ENCODE results near the gene PTPRN2. TPM values are rescaled to one million over a fixed set of nuclear protein-coding genes. Genes with fewer than 3 reads are reported as not detected.

The PTPRN2 gene
- polyA plus RNA-seq, 1 of the 3 experiments (the other 2 are of a cell fraction): 4.0 TPM

DNA sequence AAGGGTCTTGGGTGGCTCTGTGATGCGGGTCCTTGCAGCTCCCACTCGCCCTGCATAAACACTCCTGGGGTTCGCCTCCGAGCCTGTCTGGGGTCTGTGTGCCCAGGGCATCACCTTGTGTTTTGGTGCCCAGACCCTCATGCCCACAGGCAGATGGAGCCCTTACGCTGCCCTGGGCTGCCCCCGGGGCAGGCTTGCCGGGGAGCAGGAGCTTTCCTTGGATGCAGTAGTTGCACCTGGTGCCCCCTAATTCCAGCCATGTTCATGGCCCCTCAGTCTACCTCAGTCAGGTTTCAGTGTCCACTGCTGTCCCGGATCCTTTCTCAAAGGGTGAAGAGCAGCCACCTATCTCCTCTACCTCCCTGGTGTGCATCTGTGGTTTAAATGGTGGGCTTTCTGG, 396.0 kb downstream of the PTPRN2 start:
- Histone ChIP-seq H3K9me3 (peaks cover 9% of the 10 kb centered on the region; the same call in 1 of the 2 replicates), H3K27ac (ENCODE audit: low read depth in 2 of 2, low read length in 1 of 2) (no peak overlapping the region), H3F3A (replicated peaks; ENCODE audit: insufficient read depth) (no peaks in the 10 kb centered on the region), H3K36me3 (replicated peaks in 1 of 2; ENCODE audit: control insufficient read depth in 1 of 2, insufficient read depth in 2 of 2, low read length in 1 of 2) (no peaks in the 10 kb centered on the region), H4K20me1 (ENCODE audit: insufficient read depth) (no peaks in the 10 kb centered on the region), H3K27me3 (ENCODE audit: insufficient read depth) (no peaks in the 10 kb centered on the region), H3K4me3 (ENCODE audit: low read depth in 2 of 2, low read length in 1 of 2) (no peak overlapping the region), H3K9ac (no peak overlapping the region), H3K79me2 (ENCODE audit: insufficient read depth) (no peaks in the 10 kb centered on the region), H3K4me2 (no peak overlapping the region), H2AFZ (ENCODE audit: low read depth) (no peak overlapping the region), H3K4me1 (ENCODE audit: control insufficient read depth in 1 of 2, insufficient read depth in 2 of 2, low read depth in 1 of 2, low read length in 1 of 2) (no peaks in the 10 kb centered on the region), H3K9me2 (no peaks in the 10 kb centered on the region)
- ChIA-PET CTCF (no interaction called here), POLR2A (no interaction called here)
- 57% methylated on average over 6 of the region's 8 CpGs for WGBS (ENCODE audit: low lambda C conversion rate)
- no peak for DNase-seq
- TF ChIP-seq EP300 (IDR thresholded peaks at IDR 0.05; ENCODE audit: borderline replicate concordance in 1 of 2, low read depth in 1 of 2, low read length in 1 of 2) (no peak), CHD2 (IDR thresholded peaks at IDR 0.05; ENCODE audit: low read length, partially characterized antibody) (no peak), RXRA (IDR thresholded peaks at IDR 0.05; ENCODE audit: borderline replicate concordance, low read depth) (no peak), FOXJ3 (CRISPR knock-in tag; IDR thresholded peaks at IDR 0.05) (no peak), RFX5 (IDR thresholded peaks at IDR 0.05; ENCODE audit: low read length) (no peak), RAD21 (IDR thresholded peaks at IDR 0.05; ENCODE audit: low read length) (no peak), TCF12 (IDR thresholded peaks at IDR 0.05) (no peak), GATA2 (CRISPR knock-in tag; IDR thresholded peaks at IDR 0.05) (no peak), TEAD4 (IDR thresholded peaks at IDR 0.05; ENCODE audit: borderline replicate concordance, insufficient read depth) (no peak)
- TF ChIP-seq, protein P1, sequence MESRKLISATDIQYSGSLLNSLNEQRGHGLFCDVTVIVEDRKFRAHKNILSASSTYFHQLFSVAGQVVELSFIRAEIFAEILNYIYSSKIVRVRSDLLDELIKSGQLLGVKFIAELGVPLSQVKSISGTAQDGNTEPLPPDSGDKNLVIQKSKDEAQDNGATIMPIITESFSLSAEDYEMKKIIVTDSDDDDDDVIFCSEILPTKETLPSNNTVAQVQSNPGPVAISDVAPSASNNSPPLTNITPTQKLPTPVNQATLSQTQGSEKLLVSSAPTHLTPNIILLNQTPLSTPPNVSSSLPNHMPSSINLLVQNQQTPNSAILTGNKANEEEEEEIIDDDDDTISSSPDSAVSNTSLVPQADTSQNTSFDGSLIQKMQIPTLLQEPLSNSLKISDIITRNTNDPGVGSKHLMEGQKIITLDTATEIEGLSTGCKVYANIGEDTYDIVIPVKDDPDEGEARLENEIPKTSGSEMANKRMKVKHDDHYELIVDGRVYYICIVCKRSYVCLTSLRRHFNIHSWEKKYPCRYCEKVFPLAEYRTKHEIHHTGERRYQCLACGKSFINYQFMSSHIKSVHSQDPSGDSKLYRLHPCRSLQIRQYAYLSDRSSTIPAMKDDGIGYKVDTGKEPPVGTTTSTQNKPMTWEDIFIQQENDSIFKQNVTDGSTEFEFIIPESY (IDR thresholded peaks at IDR 0.05; ENCODE audit: borderline replicate concordance, low read depth): no peak
- TF ChIP-seq, protein P2, sequence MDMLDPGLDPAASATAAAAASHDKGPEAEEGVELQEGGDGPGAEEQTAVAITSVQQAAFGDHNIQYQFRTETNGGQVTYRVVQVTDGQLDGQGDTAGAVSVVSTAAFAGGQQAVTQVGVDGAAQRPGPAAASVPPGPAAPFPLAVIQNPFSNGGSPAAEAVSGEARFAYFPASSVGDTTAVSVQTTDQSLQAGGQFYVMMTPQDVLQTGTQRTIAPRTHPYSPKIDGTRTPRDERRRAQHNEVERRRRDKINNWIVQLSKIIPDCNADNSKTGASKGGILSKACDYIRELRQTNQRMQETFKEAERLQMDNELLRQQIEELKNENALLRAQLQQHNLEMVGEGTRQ (IDR thresholded peaks at IDR 0.05; ENCODE audit: borderline replicate concordance, low read depth, low read length): no peak
- TF ChIP-seq, protein P3, sequence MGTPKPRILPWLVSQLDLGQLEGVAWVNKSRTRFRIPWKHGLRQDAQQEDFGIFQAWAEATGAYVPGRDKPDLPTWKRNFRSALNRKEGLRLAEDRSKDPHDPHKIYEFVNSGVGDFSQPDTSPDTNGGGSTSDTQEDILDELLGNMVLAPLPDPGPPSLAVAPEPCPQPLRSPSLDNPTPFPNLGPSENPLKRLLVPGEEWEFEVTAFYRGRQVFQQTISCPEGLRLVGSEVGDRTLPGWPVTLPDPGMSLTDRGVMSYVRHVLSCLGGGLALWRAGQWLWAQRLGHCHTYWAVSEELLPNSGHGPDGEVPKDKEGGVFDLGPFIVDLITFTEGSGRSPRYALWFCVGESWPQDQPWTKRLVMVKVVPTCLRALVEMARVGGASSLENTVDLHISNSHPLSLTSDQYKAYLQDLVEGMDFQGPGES (IDR thresholded peaks at IDR 0.05; ENCODE audit: low read depth, low read length): no peak

DNA sequence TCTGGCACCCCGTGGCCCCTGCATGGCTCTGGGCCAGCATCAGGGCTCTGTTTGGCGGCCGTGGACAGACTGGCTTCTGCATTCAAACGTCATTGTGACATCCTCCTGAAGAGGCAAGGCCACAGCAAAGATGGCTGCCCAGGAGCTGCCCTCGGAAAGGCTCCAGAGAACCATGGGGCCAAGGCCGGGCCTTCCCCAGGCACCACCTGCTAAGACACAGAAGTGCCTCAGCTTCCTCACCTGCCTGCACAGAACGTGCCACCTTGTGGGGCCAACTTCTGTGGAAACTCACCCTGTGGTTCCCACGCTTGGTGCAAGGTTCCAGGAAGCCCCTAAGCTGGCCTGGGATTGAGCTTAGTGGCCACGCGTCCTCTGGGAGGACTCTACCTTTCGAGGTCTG, 396.9 kb downstream of the PTPRN2 start:
- H3K79me2 ChIP-seq (ENCODE audit: insufficient read depth): no peaks in the 10 kb centered on the region
- H3K9me2 ChIP-seq: no peaks in the 10 kb centered on the region
- H3K4me2 ChIP-seq: no peak overlapping the region
- no peak overlapping the region for H2AFZ ChIP-seq (ENCODE audit: low read depth)
- no peak for DNase-seq
- no peaks in the 10 kb centered on the region for H3K36me3 ChIP-seq (replicated peaks in 1 of 2; ENCODE audit: control insufficient read depth in 1 of 2, insufficient read depth in 2 of 2, low read length in 1 of 2)
- no peaks in the 10 kb centered on the region for H3K27me3 ChIP-seq (ENCODE audit: insufficient read depth)
- ChIA-PET CTCF (no interaction called here), POLR2A (no interaction called here)
- no peak overlapping the region for H3K4me3 ChIP-seq (ENCODE audit: low read depth in 2 of 2, low read length in 1 of 2)
- no peak overlapping the region for H3K9ac ChIP-seq
- whole genome bisulfite sequencing (ENCODE audit: low lambda C conversion rate): 36% methylated on average over 7 of the region's 11 CpGs
- peaks cover 9% of the 10 kb centered on the region; the same call in 1 of the 2 replicates for H3K9me3 ChIP-seq
- no peaks in the 10 kb centered on the region for H3F3A ChIP-seq (replicated peaks; ENCODE audit: insufficient read depth)
- no peak overlapping the region for H3K27ac ChIP-seq (ENCODE audit: low read depth in 2 of 2, low read length in 1 of 2)
- H4K20me1 ChIP-seq (ENCODE audit: insufficient read depth): no peaks in the 10 kb centered on the region
- no peaks in the 10 kb centered on the region for H3K4me1 ChIP-seq (ENCODE audit: control insufficient read depth in 1 of 2, insufficient read depth in 2 of 2, low read depth in 1 of 2, low read length in 1 of 2)
- TF ChIP-seq, protein P2 (IDR thresholded peaks at IDR 0.05; ENCODE audit: borderline replicate concordance, low read depth, low read length): no peak
- TF ChIP-seq, protein P4, sequence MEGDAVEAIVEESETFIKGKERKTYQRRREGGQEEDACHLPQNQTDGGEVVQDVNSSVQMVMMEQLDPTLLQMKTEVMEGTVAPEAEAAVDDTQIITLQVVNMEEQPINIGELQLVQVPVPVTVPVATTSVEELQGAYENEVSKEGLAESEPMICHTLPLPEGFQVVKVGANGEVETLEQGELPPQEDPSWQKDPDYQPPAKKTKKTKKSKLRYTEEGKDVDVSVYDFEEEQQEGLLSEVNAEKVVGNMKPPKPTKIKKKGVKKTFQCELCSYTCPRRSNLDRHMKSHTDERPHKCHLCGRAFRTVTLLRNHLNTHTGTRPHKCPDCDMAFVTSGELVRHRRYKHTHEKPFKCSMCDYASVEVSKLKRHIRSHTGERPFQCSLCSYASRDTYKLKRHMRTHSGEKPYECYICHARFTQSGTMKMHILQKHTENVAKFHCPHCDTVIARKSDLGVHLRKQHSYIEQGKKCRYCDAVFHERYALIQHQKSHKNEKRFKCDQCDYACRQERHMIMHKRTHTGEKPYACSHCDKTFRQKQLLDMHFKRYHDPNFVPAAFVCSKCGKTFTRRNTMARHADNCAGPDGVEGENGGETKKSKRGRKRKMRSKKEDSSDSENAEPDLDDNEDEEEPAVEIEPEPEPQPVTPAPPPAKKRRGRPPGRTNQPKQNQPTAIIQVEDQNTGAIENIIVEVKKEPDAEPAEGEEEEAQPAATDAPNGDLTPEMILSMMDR (IDR thresholded peaks at IDR 0.05): no peak
